ENCODE measurements around the gene TBCD. TPM values are rescaled to one million over a fixed set of nuclear protein-coding genes. Genes with fewer than 3 reads are reported as not detected.

TBCD gene
- total and polyA plus RNA-seq, 5 experiments from 2014 or later: 41.2 to 170 (median 91.9) TPM

DNA sequence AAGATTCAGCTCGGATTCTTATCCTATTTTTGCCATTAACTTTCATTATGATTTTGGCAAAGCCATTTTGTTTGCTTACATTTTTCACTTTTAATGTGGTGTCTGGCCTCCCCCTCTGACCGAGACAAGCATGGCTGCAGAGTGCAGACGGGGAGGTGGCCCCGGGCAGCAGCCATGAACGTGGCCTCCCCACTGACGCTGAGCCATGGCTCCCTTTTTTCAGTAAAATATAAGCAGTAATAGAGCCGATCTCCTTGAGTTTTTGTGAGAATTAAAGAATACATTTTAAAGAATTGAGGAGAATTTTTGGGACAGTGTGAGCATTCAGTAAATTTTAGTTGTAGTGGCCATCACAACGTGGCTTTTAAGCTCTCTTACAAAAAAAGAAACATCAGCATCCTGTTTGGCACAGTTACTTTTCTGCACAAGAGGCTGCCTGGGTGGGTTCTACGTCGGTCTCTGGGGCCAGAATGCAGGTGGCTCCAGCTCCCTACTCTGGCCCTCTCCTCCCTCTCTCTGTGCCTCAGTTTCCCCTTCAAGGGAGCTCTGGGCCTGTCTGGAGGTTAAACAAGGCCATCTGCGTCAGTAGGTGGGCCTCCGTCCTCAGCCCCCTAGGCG lies 156.8 kb downstream of the TBCD start:
- Mint-ChIP-seq H3K4me1 (peaks cover 11 to 35% (median 30%) of the 10 kb centered on the region in 4 donors), H3K9me3 (no peaks in the 10 kb centered on the region), H3K27me3 (no peaks in the 10 kb centered on the region), H3K27ac (peak overlapping the region; percentile 54 to 95 (median 84)), H3K4me3 (peak overlapping the region in 9 of 10 donors; percentile 17 to 79 (median 62)), H3K36me3 (peaks cover 0 to 41% (median 9%) of the 10 kb centered on the region in 3 donors)
- DNase-seq: no peak
- POLR2A ChIA-PET: interaction anchor here (0.6 to 5.0 kb wide), 12 partner anchors 8 to 189 kb away, joined by 3 to 40 read pairs (median 4); no protein-coding TSS in a partner anchor
- peak in 1 of 2 donors; percentile 7 for ATAC-seq

DNA sequence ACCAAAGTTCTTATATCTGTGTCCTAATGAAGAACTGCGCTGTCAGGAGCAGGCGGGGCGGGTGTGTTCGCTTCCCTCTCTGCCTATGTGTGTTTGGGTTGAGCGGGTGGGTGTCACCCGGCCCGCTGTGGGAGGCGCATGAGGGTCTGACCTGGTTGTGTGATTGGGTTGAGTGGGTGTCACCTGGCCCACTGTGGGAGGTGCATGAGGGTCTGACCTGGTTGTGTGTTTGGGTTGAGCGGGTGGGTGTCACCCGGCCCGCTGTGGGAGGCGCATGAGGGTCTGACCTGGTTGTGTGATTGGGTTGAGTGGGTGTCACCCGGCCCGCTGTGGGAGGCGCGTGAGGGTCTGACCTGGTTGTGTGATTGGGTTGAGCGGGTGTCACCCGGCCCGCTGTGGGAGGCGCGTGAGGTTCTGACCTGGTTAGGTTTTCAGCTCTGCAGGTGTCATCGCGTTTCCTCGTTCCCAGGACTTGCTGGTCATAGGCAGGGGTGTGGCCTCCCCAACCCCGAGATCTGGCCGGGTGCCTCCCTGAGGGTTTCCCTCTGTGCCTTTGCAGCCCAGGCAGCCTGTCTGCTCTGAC lies 157.5 kb downstream of the TBCD start:
- H3K36me3 Mint-ChIP-seq: peaks cover 0 to 38% (median 9%) of the 10 kb centered on the region in 3 donors
- POLR2A ChIA-PET: interaction anchor here (0.6 to 5.0 kb wide), 10 partner anchors 8 to 142 kb away, joined by 3 to 40 read pairs (median 4); no protein-coding TSS in a partner anchor

DNA sequence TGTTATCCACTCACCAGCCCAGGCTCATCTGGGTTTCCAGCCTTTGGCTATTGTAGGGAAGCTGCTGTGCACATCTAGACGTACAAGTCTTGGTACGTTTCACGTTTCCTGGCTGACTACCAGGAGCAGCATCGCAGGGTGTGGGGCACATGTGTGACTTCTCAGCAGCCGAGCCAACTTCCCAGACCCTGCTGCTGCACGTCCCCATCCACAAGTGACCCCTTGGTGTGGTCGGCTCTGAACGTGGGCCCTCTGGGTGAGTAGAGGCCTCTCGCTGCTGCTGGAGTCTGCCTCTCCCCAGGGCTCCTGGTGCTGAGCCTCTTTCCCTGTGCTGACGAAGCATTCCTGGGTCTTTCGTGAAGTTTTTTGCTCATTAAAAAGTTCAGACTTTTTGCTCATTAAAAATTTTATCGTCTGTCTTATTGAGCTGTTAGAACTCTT lies 158.2 kb downstream of the TBCD start:
- POLR2A ChIA-PET: interaction anchor here (0.6 to 5.0 kb wide), 6 partner anchors 10 to 51 kb away, joined by 3 to 40 read pairs (median 10); no protein-coding TSS in a partner anchor
- Mint-ChIP-seq H3K4me3 (peak overlapping the region in 9 of 10 donors; percentile 16 to 81 (median 62)), H3K27me3 (no peaks in the 10 kb centered on the region), H3K27ac (peak overlapping the region in 9 of 10 donors; percentile 67 to 95 (median 91)), H3K36me3 (peaks cover 0 to 37% (median 9%) of the 10 kb centered on the region in 3 donors), H3K4me1 (peaks cover 8 to 43% (median 31%) of the 10 kb centered on the region in 4 donors), H3K9me3 (no peaks in the 10 kb centered on the region)
- no peak for DNase-seq
- no peak for ATAC-seq

More for the DNA sequence above, 157.5 kb downstream of the TBCD start:
- Mint-ChIP-seq H3K27ac (peak overlapping the region; percentile 55 to 95 (median 88)), H3K4me1 (peaks cover 8 to 37% (median 30%) of the 10 kb centered on the region in 4 donors), H3K4me3 (peak overlapping the region; percentile 6 to 81 (median 60)), H3K27me3 (no peaks in the 10 kb centered on the region), H3K9me3 (no peaks in the 10 kb centered on the region)
- peak; percentile 77 to 78 for ATAC-seq
- peak; percentile 23 to 88 (median 70) for DNase-seq

DNA sequence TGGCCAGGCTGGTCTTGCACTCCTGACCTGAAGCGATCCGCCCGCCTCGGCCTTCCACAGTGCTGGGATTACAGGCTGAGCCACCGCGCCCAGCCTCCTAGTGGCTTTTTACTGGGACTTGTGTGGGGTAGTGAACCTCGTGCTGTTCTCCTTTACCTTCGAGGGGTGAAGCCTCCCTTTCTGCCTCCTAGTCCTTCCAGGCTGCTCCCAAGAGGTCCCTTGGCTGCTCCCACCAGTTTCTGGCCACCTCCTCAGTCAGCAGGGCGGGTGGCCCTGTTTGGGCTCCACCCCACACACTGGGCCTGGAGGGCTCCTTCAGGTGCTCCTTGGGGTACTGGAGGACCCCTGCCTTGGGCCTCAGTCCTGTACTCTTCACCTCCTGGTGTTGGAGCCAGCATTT lies 158.9 kb downstream of the TBCD start:
- Mint-ChIP-seq H3K27me3 (no peaks in the 10 kb centered on the region), H3K27ac (peak overlapping the region in 7 of 10 donors; percentile 31 to 93 (median 65)), H3K4me3 (peak overlapping the region in 2 of 10 donors; percentile 10 to 41), H3K9me3 (no peaks in the 10 kb centered on the region), H3K4me1 (peaks cover 13 to 50% (median 33%) of the 10 kb centered on the region in 4 donors), H3K36me3 (peaks cover 0 to 39% (median 9%) of the 10 kb centered on the region in 3 donors)
- POLR2A ChIA-PET: interaction anchor here (0.7 to 5.0 kb wide), 3 partner anchors 27 to 157 kb away, joined by 4 to 40 read pairs (median 32); no protein-coding TSS in a partner anchor
- DNase-seq: peak in 1 of 10 donors; percentile 36
- no peak for ATAC-seq

DNA sequence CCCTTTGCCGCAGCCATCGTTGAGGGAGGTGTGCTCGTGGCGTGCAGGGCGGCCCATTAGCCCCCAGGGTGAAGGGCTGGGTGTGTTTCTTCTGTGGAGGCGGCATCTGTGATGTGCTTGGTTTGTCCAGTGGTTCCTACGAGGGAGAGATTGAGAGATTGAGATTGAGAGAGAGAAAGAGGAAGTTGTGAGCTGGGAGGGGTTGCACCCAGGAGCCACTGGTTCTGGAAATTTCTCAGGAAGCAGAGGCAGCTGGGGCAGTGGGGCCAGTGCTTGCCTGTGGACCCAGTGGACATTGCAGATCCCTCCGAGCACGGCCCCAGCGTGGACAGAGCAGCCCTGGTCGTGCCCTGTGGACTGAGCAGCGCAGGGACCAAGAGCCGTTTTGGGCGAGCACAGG lies 160.0 kb downstream of the TBCD start:
- POLR2A ChIA-PET: interaction anchor here (0.7 to 5.0 kb wide), 3 partner anchors 10 to 48 kb away, joined by 3 to 40 read pairs (median 3); no protein-coding TSS in a partner anchor
- Mint-ChIP-seq H3K36me3 (peaks cover 0 to 37% (median 7%) of the 10 kb centered on the region in 3 donors), H3K4me1 (peaks cover 16 to 55% (median 34%) of the 10 kb centered on the region in 4 donors), H3K27ac (peak overlapping the region in 8 of 10 donors; percentile 1 to 75 (median 44)), H3K9me3 (no peaks in the 10 kb centered on the region), H3K4me3 (peak overlapping the region in 2 of 10 donors; percentile 24 to 55), H3K27me3 (no peaks in the 10 kb centered on the region)
- no peak for DNase-seq
- no peak for ATAC-seq

DNA sequence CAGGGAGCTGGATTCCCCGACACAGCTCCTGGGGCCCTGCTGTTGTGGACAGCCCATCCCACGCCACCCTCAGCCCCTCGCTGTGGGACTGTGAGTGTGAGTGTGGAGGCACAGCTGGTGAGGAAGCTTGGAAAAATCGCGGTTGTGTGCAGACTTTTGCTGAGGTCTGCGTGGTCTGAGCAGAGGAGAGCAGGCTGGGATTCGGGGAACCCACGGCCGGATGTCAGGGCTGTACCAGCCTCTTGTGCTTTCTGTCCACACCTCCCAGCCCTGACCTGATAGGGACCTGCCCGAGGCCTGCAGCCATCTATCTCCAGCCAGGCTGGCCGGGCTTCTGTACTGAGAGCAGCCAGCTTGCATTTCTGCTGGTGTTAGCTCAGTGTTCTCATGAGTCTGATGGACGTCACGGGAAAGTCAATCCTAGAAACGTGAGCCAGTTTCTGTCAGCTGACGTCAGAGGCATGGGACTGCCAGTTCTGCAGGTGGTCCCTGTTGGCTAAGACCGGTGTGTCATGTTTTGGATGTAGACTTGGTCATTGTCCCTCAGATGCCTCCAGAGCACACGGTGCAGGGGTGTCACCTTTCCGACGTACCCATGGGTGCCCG lies 160.7 kb downstream of the TBCD start:
- H3K4me3 Mint-ChIP-seq: no peak overlapping the region
- peak overlapping the region in 2 of 10 donors; percentile 41 to 43 for H3K27ac Mint-ChIP-seq
- no peaks in the 10 kb centered on the region for H3K27me3 Mint-ChIP-seq
- H3K36me3 Mint-ChIP-seq: peaks cover 0 to 32% (median 7%) of the 10 kb centered on the region in 3 donors
- POLR2A ChIA-PET: interaction anchor here (0.7 to 1.2 kb wide), 2 partner anchors 10 to 28 kb away, joined by 3 read pairs; no protein-coding TSS in a partner anchor
- peaks cover 16 to 55% (median 33%) of the 10 kb centered on the region in 4 donors for H3K4me1 Mint-ChIP-seq
- DNase-seq (peak in 1 of 10 donors; percentile 13), ATAC-seq (no peak)
- H3K9me3 Mint-ChIP-seq: no peaks in the 10 kb centered on the region

DNA sequence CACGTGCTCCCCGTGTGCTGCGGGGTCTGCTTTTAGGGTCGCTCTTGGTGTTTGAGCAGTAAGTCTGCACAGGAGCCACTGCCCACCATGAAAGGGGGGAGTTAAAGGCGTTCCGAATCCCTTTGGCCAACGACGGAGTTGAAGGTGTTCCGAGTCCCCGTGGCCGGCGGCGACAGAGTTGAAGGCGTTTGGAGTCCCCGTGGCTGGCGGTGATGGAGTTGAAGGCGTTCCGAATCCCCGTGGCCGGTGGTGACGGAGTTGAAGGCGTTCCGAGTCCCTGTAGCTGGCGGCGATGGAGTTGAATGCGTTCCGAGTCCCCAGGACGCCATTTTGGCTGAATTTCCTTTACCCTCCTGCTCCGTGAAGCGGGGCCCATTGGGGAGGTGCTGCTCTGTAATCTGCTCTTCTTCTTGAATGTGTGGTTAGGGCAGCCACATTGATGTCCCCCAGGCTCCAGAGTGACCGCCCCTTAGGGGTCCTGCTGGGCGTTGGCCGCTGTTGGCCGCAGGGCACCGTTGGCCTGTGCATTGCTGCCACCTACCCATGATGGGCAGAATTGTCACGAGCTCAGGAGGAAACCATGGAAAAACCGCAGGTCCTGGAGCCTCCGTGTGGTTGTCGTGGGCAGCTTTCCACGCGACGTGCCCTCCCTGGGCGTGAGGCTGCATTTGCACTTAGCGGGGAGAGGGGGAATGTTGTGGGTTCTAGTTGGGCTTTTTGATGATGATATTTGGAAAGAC lies 161.6 kb downstream of the TBCD start:
- H3K27me3 Mint-ChIP-seq: no peaks in the 10 kb centered on the region
- H3K36me3 Mint-ChIP-seq: peaks cover 0 to 32% (median 4%) of the 10 kb centered on the region in 3 donors
- H3K27ac Mint-ChIP-seq: peak overlapping the region in 1 of 10 donors; percentile 18
- DNase-seq: peak in 1 of 10 donors; percentile 36
- no peaks in the 10 kb centered on the region for H3K9me3 Mint-ChIP-seq
- ATAC-seq: no peak
- POLR2A ChIA-PET: interaction anchor here (1.3 to 1.6 kb wide), 2 partner anchors 28 to 132 kb away, joined by 4 read pairs; no protein-coding TSS in a partner anchor
- no peak overlapping the region for H3K4me3 Mint-ChIP-seq
- peaks cover 14 to 54% (median 29%) of the 10 kb centered on the region in 4 donors for H3K4me1 Mint-ChIP-seq

DNA sequence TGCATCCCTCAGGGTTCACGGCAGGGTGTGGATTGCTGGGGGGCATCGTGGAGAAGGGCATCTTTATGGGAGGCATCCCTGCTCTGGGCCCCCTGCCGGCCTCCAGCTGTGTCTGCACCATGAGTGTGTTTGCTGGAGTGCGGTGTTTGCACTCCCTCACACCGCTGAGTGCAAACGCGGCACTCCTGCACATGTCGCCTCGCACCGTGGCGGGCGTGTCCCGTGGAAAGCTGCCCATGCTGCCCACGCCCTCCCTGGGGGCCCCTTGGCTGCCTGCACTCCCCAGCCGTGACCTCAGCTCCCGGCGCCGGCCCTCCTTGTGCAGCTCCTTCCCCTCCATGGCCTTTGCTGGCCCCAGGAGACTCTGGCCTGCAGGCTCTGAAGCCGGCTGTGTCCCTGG lies 162.5 kb downstream of the TBCD start:
- peaks cover 0 to 31% (median 4%) of the 10 kb centered on the region in 3 donors for H3K36me3 Mint-ChIP-seq
- ATAC-seq (no peak), DNase-seq (peak in 1 of 10 donors; percentile 59)
- H3K4me3 Mint-ChIP-seq: no peak overlapping the region
- H3K27me3 Mint-ChIP-seq: no peaks in the 10 kb centered on the region
- no peak overlapping the region for H3K27ac Mint-ChIP-seq
- POLR2A ChIA-PET: interaction anchor here (1.3 to 1.6 kb wide), 2 partner anchors 29 to 132 kb away, joined by 4 read pairs; no protein-coding TSS in a partner anchor
- no peaks in the 10 kb centered on the region for H3K9me3 Mint-ChIP-seq
- peaks cover 11 to 48% (median 23%) of the 10 kb centered on the region in 4 donors for H3K4me1 Mint-ChIP-seq

DNA sequence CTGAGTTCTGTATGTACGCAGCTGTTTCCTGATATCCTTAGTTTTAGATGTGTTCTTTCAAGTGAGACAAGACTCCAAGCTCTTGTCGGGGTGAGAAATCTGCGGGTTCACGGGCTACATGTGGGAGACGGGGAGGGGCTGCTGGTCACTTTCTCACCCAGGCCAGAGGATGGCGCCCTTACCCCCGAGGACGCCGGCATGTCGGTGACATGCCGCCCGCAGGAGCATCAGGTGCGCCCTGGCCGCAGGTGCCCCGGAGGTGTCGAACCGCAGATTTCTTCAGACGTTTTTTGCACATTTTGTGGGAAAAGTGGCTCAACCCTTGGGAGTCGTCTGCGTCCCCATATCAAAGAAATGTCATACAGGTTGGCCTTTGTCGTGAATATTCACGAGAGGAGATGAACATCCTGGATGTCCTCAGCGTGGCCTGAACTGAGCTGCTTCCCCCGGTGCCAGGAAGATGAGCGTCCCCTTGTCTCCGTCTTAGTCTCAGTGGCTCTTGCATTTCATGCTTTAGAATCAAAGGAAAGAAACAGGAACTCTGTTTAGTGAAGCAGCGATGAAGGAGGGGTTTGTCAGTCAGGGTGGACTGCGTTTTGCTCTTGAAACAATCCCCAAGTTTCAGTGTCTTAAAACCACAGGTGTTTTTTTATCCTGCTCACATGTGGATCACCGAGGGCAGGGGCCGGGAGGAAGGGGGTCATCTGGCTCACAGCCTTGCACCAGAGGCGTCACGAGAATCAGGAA lies 163.3 kb downstream of the TBCD start:
- H3K4me1 Mint-ChIP-seq: peaks cover 7 to 40% (median 22%) of the 10 kb centered on the region in 4 donors
- H3K4me3 Mint-ChIP-seq: peak overlapping the region in 2 of 10 donors; percentile 3 to 52
- H3K9me3 Mint-ChIP-seq: no peaks in the 10 kb centered on the region
- peak overlapping the region in 3 of 10 donors; percentile 9 to 70 (median 63) for H3K27ac Mint-ChIP-seq
- ATAC-seq: no peak
- H3K27me3 Mint-ChIP-seq: no peaks in the 10 kb centered on the region
- peak in 1 of 10 donors; percentile 45 for DNase-seq
- peaks cover 0 to 36% (median 4%) of the 10 kb centered on the region in 3 donors for H3K36me3 Mint-ChIP-seq
- POLR2A ChIA-PET: interaction anchor here (1.6 kb wide), 1 partner anchor 133 kb away, joined by 4 read pairs; no protein-coding TSS in a partner anchor

DNA sequence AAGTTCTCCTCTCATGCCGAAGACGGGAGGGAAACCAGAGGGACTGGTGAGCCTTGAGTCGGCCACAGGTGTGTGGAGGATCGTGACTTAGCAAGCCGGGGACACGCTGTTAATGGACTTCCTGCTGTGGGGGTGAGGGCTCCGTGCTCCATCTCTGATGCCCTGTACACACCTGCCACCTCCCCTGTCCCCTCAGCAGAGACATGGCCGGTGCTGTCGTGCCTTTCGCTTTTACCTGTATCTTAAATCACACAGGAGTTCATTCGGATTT lies 163.8 kb downstream of the TBCD start:
- DNase-seq: peak in 1 of 10 donors; percentile 30
- Mint-ChIP-seq H3K9me3 (no peaks in the 10 kb centered on the region), H3K27me3 (no peaks in the 10 kb centered on the region), H3K36me3 (peaks cover 0 to 36% (median 4%) of the 10 kb centered on the region in 3 donors), H3K27ac (peak overlapping the region in 4 of 10 donors; percentile 9 to 83 (median 69)), H3K4me1 (peaks cover 7 to 36% (median 20%) of the 10 kb centered on the region in 4 donors), H3K4me3 (peak overlapping the region in 2 of 10 donors; percentile 3 to 31)
- POLR2A ChIA-PET: interaction anchor here (0.7 kb wide), 1 partner anchor 10 kb away, joined by 4 read pairs; no protein-coding TSS in a partner anchor
- ATAC-seq: peak in 1 of 2 donors; percentile 38
